Measurements from ENCODE around the gene SAV1. TPM values are rescaled to one million over a fixed set of nuclear protein-coding genes. Genes with fewer than 3 reads are reported as not detected.
A peak's percentile ranks its signal among the peaks of the same experiment; 100 is the strongest.

Gene SAV1
- 10 to 100 TPM; 15.9 to 21.8 TPM for total RNA-seq

GRCh38 chr14:50667996-50668825, at the start of gene SAV1:
Gene SAV1, minus strand, starts transcription at chr14:50668306. Its CDS starts 339 bp downstream, at chr14:50667967.
- intact Hi-C loops (cut with DNase I), result no loop called here
- Histone ChIP-seq H3K27ac (peak within 1 kb of the TSS; percentile 96), H3K4me3 (peak within 1 kb of the TSS; percentile 87), H3K27me3 (no peaks in the 10 kb centered on the region), H3K4me1 (no peaks in the 10 kb centered on the region), H3K9ac (ENCODE audit: low read depth in 2 of 2, low read length in 2 of 2) (peak within 1 kb of the TSS; percentile 76 to 82), H3K9me3 (no peaks in the 10 kb centered on the region), H3K36me3 (no peaks in the 10 kb centered on the region)
- DNase-seq, result peak; percentile 82
- TF ChIP-seq CTCF (IDR thresholded peaks at IDR 0.05), result no peak

- no peak overlapping the region for H3K27ac ChIP-seq
- no peak for DNase-seq
- no peak for TF ChIP-seq CTCF (IDR thresholded peaks at IDR 0.05)
- H3K9ac ChIP-seq (ENCODE audit: low read depth in 2 of 2, low read length in 2 of 2), result no peak overlapping the region
- H3K36me3 ChIP-seq, result no peaks in the 10 kb centered on the region
- no peaks in the 10 kb centered on the region for H3K9me3 ChIP-seq
- no peak overlapping the region for H3K4me3 ChIP-seq
- no peaks in the 10 kb centered on the region for H3K27me3 ChIP-seq
- no peaks in the 10 kb centered on the region for H3K4me1 ChIP-seq
- intact Hi-C loops (cut with DNase I), result no loop called here
These were observed 49.7 kb upstream of the SAV1 start for GRCh38 chr14:50717811-50718210.

GRCh38 chr14:50714450-50715073, 46.5 kb upstream of the SAV1 start:
- Histone ChIP-seq H3K27ac (no peak overlapping the region), H3K9me3 (no peaks in the 10 kb centered on the region), H3K4me1 (no peaks in the 10 kb centered on the region), H3K9ac (ENCODE audit: low read depth in 2 of 2, low read length in 2 of 2) (no peak overlapping the region), H3K36me3 (no peaks in the 10 kb centered on the region), H3K4me3 (no peak overlapping the region), H3K27me3 (no peaks in the 10 kb centered on the region)
- no peak for TF ChIP-seq CTCF (IDR thresholded peaks at IDR 0.05)
- intact Hi-C loops (cut with DNase I), result no loop called here
- DNase-seq, result no peak

GRCh38 chr14:50711043-50711442, 42.9 kb upstream of the SAV1 start:
- intact Hi-C loops (cut with DNase I), result no loop called here
- Histone ChIP-seq H3K4me3 (no peak overlapping the region), H3K9me3 (no peaks in the 10 kb centered on the region), H3K27ac (no peak overlapping the region), H3K27me3 (no peaks in the 10 kb centered on the region), H3K36me3 (no peaks in the 10 kb centered on the region), H3K9ac (ENCODE audit: low read depth in 2 of 2, low read length in 2 of 2) (no peak overlapping the region), H3K4me1 (no peaks in the 10 kb centered on the region)
- no peak for DNase-seq
- TF ChIP-seq CTCF (IDR thresholded peaks at IDR 0.05), result no peak

GRCh38 chr14:50705026-50705593, 37.0 kb upstream of the SAV1 start:
- TF ChIP-seq CTCF (IDR thresholded peaks at IDR 0.05), result no peak
- Histone ChIP-seq H3K4me3 (no peak overlapping the region), H3K27ac (no peak overlapping the region), H3K9ac (ENCODE audit: low read depth in 2 of 2, low read length in 2 of 2) (no peak overlapping the region), H3K4me1 (no peaks in the 10 kb centered on the region), H3K9me3 (no peaks in the 10 kb centered on the region), H3K36me3 (no peaks in the 10 kb centered on the region), H3K27me3 (no peaks in the 10 kb centered on the region)
- no peak for DNase-seq
- intact Hi-C loops (cut with DNase I), result no loop called here
